Stimulated activated CD8-positive, alpha-beta memory T cell treated with anti-CD3 and anti-CD28 coated beads, Interleukin-12 subunit alpha, Interleukin-12 subunit beta, amount 100 ng/mL, for 24 hours (primary cell): Measurements from ENCODE around the gene CAMKK2.
A peak's percentile ranks its signal among the peaks of the same experiment; 100 is the strongest.
"Not testable (repeated sequence)": the region's sequence is repeated elsewhere in the genome, so short reads cannot be mapped to it uniquely, and the experiment has no call there.

Experiments
- DNase-seq: peaks from one replicate; pipeline ENCODE4 v3.0.0-alpha.2; 2020; ENCODE audit errors: extremely low read depth

CAMKK2 gene

DNA sequence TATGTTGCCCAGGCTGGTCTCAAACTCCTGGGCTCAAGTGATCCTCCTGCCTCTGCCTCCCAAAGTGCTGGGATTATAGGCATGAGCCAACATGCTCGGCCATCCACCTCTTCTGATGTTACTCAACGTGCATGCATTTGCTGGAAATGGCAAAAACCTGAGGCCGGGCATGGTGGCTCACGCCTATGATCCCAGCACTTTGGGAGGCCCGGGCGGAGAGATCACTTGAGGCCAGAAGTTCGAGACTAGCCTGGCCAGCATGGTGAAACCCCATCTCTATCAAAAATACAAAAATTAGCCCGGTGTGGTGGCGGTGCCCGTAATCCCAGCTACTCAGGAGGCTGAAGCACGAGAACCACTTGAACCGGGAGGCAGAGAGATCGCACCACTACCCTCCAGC lies 1.9 kb upstream of the CAMKK2 start:
- not testable (repeated sequence) for DNase-seq

DNA sequence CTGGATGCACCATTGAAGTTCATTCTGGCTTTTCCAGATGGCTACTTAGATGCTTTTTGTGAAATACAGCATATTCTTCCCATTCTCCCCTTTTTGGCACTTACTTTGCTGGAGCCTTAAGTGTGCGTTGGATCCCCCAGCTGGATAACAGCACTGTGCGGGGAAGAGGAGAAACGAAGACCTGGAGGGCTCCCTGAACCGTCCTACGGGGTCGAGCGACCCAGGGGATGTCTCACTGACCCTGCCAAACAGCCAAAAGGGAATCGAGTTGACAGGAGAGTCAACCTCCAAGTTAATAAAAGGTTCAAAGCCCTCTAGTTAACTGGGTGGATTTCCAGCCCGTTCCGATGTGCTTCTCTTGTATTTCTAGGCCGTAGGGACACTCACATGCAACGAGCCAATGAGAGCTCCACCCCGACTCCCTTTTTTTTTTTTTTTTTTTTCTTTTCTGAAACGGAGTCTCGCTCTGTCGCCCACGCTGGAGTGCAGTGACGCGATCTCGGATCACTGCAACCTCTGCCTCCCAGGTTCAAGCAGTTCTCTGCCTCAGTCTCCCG lies 1.0 kb upstream of the CAMKK2 start:
- peak; percentile 33 for DNase-seq

DNA sequence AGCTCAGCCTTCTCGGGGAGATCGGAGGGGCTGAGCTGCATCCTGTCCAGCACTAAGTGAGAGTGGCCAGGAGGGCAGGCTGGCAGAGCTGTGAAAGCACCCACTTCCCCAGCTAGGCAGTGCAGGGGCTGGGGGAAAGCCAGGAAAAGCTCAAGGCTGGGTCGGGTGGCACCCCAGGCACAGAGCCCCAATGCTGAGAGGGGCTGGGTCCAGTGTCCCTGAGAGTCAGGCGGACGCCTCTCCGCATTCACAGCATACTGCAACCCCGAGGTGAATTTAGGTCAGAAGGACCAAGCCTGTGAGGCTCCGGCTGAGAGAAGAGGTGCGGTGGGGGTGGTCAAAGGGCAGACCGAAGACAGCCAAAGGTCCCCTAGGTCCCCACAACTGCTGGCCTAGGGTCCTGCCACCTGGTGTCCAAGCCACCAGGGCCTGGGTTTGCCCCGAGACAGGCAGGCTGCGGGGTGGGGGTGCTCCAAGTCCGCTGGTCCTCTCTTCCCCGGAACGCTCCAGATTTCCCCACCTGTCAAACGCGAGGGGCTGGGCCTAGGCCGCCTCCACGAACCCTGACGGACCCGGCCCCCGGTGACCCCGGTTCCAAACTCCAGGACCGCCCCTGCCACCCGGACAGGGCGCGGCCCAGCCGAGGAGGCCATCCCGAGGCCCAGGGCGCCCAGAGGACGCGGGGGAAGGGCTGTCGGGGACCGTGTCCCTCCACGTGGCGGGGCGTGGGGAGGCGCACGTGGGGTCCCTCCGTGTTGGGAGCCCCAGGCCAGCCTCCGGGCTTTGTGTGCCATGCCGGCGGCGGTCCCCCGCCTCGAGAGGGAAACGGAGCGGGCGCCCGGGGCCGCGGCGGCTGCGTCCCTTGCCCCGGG lies 527 bp downstream of the CAMKK2 start:
- DNase-seq, result no peak

DNA sequence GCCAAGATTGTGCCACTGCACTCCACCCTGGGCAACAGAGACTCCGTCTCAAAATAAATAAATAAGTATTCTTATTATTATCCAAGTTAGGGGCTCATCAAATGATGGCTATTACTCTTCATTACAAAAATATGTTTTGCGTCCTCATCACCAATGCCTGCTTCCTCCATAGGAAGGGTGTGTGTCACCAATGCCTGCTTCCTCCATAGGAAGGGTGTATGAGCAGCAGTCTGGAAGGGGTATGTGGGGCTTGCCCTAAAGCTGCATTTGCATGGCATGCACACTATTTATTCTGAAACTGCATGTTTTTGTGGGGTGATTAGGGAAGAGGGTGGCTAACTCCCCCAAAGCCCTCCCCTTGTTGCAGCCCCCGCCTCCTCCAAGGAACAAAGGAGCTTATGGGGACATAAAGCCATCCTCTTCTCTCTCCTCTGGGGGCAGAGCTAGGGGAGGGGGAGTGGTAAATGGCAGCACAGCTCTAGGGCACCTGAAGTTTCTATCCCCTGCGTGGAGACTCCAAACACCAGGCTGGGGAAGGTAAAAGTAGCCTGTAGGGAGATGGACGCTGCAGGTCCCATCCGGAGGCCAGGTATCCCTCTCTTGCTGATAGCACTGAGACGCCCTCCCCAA lies 1.3 kb downstream of the CAMKK2 start:
- DNase-seq, result no peak

DNA sequence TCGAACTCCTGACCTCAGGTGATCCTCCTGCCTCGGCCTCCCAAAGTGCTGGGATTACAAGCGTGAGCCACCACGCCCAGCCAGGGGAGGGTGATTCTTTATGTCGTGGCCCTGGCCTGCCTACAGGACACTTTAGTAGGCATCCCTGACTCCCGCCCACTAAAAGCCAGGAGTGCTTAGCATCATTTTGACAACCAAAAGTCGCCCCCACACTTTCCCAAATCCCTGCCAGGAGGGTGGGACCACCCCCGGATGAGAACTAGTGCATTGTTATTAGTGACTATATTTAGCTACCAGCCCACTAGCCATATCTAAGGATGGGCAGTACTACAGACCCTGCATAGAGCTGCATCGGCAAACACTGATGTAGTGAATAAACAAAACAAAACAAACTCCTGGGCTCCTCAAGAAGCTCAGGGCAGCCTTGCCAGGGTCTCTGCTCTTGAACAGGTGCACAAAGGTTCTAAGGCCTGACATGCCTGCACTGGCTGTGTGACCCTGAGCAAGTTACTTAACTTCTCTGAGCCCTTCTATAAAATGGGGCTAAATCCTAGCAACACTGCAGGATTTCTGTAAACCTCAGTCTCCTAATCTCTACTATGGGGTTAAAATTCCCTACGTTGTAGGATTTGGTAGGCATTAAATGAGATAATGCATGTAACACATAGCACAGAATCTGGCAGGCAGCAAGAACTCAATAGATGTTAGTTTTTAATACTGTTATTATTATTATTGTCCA lies 2.2 kb downstream of the CAMKK2 start:
- DNase-seq, result no peak

DNA sequence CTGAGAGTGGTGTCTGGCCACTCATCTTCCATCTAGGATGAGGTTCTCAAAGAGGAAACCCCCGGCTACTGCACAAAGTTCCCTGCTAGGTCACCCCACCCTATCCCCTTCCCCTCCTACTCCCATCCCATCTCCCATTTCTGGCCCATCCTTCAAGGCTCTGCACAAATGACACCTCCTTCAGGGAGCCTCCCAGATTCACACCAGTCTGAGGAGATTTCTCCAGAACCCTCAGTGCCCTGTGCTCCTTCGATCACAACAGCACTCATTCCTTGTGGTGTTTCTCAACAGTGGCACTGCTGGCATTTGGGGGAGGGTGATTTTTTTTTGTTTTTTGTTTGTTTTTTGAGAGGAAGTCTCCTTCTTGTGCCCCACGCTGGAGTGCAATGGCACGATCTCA lies 2.9 kb downstream of the CAMKK2 start:
- no peak for DNase-seq

DNA sequence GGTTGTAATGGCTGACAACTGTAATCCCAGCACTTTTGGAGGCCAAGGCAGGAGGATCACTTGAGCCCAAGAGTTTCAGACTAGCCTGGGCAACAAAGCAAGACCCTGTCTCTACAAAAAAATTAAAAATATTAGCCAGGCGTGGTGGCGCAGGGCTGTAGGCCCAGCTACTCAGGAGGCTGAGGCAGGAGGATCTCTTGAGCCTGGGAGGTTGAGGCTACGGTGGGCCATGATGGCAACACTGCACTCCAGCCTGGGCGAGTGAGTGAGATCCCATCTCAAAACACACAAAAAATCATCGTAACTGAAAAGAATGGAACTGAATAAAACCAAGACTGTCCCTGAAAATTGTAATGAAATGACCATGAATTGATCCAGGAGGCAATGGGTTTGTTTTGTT lies 6.1 kb downstream of the CAMKK2 start:
- DNase-seq, result no peak

DNA sequence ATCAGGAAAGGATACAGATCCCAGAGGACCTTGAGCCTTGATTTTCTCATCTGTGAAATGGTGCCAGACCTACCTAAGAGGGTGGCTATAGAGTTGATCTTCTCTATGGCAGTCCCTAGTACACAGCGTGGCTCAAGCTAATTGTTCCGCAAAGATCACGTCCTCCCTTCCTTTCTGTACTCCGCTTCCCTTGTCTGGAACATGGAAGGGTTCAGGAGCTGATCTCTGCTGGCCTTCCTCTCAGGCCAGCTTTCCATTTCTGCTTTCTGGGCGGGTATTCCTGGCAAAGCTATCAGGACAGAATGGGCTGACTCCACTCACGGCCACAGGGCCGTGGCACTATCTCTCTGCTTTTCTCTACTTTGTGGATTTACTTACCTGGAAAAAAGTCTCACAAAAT lies 6.5 kb downstream of the CAMKK2 start:
- no peak for DNase-seq

DNA sequence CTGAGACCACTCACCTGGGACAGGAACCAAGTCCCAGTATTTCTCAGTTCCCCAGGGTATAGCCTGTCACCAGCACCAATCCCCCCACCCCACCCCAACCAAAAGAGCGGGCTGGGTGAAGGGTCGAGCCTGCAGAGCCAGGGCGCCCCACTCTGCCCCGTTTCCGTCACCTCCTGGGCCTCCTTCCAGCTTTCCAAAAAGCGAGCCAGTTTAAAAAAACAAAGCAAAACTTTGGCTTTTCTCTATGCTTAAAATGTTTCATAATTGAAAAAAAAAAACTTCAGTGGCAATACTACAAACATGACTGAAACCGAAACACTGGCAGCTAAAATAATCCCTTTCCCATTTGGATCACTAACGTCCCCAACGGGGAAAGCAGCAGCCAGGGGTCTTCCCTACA lies 7.5 kb downstream of the CAMKK2 start:
- DNase-seq, result no peak

DNA sequence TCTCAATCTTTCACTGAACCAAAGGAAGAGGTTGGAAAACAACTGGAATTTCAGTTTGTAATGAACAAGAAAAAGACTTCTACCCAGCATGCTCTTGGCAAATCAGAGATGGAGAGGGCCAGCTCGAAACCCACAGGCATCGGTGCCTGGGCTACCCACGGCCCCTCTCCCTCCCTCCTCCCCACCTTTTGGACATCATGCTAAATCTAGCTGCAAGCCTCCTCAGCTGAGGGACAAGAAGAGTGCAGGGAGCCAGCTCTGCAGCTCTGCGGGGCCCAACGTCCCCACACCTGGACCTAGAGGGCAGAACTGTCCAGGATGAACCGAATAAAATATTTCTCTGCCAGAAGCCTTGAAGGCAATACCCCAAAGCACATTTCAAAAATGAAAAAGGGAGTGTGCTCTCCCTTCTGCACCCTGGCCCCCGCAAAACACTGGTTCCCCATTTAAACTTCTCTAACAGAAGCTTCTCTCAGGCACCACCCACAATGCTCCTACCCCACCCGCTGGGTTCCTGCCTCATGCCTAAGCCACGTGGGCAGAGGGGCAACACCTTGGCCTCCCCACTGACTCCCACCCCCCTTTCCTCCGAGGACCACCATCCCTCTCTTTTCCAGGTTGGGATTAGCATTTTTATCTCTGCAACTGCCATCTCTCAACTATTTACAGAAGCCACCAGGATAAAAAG lies 8.2 kb downstream of the CAMKK2 start:
- no peak for DNase-seq

DNA sequence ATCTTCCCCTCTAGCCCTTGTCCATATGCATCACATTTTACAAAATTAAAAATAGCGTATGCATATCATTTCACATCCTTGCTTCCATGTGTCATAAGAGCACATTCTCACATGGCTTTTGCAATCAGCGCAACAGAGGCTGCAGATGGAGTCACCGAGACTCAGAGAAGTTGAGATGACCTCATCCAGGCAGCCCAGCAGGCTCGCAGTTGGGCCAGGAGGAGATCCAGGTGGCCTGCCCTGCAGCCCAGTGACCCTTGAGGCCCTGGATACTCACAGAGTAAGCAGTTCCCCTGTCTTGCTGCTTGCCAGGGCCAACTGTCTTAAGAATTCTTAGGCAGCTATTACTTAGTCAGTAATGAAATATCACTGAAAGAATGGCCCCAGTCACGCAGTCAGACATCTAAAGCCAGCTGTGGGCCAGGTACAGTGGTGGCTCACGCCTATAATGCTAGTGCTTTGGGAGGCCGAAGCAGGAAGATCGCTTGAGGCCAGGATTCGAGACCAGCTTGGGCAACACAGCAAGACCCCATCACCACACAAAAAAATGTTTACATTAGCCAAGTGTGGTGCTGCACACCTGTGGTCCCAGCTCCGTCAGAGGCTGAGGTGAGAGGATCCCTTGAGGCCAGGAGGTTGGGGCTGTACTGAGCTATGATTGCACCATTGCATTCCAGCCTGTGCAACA lies 9.1 kb downstream of the CAMKK2 start:
- DNase-seq, result no peak

DNA sequence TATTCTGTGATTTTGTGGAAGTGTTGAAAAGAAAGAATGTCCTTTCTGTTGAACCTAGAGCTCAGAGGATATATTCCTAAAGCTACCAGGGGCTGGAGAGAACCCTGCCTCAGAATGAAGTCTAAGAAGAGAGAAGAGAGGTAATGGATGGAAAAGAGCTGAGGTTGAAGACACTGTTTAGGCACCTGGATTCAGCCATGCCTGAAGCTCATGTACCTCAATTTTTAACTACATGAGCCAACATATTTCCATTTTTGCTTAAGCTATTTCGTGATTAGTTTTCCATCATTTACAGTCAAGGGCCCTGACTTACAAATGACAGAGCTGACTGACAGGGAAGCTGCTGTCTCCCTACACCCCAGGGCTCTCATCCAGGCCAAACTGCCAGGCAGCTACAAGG lies 10.7 kb downstream of the CAMKK2 start:
- no peak for DNase-seq

DNA sequence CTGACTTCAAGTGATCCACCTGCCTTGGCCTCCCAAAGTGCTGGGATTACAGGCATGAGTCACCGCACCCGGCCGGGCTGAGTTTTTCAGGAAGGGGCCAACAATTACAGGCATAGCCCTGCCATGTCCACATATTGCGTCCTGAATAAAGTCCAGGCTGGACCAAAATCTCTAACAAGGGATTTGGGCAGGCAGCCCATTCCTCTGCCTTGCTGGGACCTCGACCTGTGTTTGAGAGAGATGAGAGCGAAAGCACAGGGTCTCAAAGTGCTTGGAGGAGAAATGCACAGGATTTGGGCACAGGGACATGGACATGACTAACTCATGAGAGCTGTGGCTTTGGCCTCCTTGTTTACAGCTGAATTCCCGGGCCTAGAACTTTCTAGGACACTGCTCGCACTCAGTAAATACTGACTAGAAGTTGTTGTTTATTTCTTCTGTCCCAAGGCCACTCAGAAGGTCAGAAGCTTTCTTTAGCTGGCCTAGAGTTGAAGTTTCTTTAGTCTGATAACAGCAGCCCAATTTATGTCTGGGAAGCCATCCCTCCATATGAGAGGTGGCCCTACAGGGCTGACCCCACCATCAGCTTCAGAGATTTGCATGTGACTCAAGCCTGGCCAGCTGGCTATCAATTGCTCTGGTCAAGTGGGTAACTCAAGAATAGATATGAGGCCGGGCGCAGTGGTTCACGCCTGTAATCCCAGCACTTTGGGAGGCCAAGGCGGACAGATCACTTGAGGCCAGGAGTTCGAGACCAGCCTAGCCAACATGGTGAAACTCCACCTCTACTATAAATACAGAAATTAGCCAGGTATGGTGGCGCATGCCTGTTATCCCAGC lies 11.7 kb downstream of the CAMKK2 start:
- no peak for DNase-seq

DNA sequence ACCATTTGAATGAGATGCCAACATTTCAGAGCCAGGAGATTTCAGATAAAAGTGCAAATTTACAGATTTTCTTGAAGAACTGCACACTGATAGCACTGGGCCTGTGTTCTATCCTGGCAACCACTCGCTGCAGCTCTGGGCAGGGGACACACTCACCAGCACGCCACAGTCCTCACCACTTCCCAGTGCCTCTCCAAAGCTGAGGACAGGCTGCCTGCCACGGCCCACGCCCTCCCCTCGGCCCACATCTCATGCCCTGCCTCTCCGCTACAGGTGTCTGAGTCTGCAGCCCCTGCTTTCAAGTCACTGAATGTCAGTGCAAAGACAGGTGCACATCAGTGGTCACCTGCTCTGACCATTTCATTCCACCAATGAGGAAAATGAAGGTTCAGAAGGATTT lies 12.7 kb downstream of the CAMKK2 start:
- DNase-seq, result no peak

DNA sequence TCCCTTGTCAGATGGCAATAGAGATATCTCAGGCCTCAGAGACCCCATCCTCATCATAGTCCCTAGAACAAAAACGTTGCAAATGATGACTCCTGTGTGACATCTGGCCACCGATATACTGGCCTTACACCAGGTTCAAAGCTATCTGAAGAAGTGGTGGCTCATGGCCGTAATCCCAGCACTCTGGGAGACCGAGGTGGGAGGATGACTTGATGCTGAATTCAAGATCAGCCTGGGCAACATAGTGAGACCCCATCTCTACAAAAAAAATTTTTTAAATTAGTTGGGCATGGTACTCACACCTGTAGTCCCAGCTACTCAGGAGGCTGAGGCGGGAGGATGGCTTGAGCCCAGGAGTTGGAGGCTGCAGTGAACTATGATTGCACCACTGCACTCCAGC lies 13.1 kb downstream of the CAMKK2 start:
- DNase-seq, result no peak

DNA sequence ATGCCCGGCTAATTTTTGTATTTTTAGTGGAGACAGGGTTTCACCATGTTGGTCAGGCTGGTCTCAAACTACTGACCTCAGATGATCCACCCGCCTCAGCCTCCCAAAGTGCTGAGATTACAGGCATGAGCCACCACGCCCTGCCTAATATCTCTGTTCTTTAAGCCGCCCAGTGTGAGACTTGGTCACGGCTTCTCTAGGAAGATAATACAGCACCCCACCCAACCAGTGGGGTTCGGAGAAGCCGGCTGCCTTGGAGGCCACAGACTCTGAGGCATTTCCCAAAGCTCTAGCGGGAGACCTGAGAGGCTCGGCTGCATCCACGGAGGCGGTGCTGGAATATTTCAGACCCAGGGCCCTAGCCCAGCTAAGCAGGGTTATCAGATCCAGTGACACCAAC lies 13.6 kb downstream of the CAMKK2 start:
- not testable (repeated sequence) for DNase-seq

DNA sequence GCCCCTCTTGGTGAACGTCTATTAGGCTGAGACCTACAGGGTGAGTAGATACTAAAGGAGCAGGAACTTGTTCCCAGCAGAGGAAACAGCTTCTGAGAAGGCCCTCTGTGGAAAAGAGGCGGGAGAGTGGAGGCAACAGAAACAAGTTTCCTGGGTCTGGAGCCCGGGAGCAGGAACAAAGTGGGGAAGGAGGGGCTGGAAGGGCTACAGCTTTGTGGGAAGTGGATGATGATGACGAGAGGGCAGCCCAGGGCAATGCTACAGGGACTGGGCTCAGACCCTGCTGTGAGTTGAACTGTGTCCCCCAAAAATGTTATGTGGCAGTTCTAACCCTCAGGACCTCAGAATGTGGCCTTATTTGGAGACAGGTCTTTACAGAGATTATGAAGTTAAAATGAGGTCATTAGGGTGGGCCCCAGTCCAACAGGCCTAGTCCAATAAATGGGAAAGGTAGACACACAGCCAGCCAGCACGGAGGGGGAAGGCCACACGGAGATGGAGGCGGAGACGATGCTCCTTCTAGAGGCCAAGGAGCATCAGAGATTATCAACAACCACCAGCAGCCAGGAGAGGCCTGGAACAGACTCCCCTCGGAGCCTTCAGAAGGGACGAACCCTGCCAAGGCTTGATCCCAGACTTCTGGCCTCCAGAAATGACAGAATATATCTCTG lies 14.3 kb downstream of the CAMKK2 start:
- no peak for DNase-seq

DNA sequence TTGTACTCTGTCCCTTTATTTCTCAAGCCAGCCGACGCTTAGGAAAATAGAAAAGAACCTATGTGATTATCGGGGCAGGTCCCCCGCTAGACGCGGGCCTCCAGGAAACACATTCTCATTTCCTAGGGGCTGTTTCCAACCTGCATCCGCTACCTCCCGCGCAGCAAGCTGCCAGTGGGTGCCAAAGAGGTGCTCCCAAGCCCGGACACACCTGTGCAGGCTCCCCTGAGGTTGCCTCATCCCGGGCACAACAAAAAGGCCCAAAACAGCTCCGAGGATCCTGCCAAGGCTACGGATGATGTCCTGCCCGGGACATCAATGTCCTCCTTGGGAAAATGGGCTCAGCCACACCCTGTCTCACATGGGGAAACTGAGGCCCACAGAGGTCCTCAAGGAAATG lies 15.4 kb downstream of the CAMKK2 start:
- DNase-seq, result not testable (repeated sequence)

DNA sequence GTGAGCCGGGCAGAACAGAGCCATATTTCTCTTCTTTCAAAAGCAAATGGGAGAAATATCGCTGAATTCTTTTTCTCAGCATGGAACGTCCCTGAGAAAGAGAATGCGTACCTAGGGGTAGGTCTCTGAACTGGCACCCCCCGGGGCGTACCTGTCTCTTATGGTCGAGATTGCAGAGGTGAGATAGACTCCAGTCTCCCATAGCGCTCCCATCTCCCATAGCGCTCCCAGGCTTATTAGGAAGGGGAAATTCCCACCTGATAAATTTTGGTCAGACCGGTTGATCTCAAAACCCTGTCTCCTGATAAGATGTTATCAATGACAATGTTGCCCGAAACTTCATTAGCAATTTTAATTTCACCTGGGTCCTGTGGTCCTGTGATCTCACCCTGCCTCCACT lies 16.0 kb downstream of the CAMKK2 start:
- not testable (repeated sequence) for DNase-seq

DNA sequence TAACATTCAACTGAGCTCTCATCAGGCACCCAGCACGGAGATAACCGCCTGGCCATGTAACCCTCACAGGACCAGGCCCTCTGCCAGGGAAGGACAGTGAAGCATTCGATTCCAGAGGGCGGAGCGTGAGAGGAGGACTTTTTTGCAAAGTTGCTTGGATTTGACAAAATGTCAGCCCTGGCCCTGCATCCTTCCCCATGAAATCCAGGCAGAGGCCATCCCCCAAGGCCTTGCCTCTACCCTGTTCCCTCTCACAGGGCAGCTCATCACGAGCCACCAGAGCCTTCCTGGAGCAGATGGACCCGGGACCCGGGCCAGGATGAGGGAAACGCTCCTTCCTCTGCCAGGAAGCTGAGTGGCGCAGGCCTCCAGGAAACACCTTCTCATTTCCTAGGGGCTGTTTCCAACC lies 17.0 kb downstream of the CAMKK2 start:
- DNase-seq, result no peak
